ENCODE results near the gene RPUSD4.
"Not testable (repeated sequence)": the region's sequence is repeated elsewhere in the genome, so short reads cannot be mapped to it uniquely, and the experiment has no call there.

RPUSD4 gene

GRCh38 chr11:126211236-126212088 is at the start of gene RPUSD4, which contains the start of gene FAM118B:
TSS of gene RPUSD4 (minus strand) at chr11:126211650. CDS start at chr11:126211638, 12 bp downstream.
TSS of gene FAM118B (plus strand) at chr11:126211782. CDS start at chr11:126235002, 23,220 bp downstream.
- Mint-ChIP-seq H3K4me3 (peak within 1 kb of the TSS; percentile 96), H3K9me3 (no peaks in the 10 kb centered on the region), H3K36me3 (ENCODE audit: low read depth) (peaks cover 57% of the 10 kb centered on the region), H3K27me3 (no peaks in the 10 kb centered on the region), H3K27ac (peak within 1 kb of the TSS; percentile 99), H3K4me1 (ENCODE audit: low read depth) (peaks cover 52% of the 10 kb centered on the region)
- DNase-seq = peak; percentile 100

- Mint-ChIP-seq H3K36me3 (ENCODE audit: low read depth) (peaks cover 85% of the 10 kb centered on the region), H3K4me1 (ENCODE audit: low read depth) (peaks cover 5% of the 10 kb centered on the region), H3K27me3 (no peaks in the 10 kb centered on the region), H3K4me3 (no peak overlapping the region), H3K9me3 (no peaks in the 10 kb centered on the region), H3K27ac (peak overlapping the region; percentile 57)
- no peak for DNase-seq
Measured at GRCh38 chr11:126257764-126258163, 46.3 kb upstream of the RPUSD4 start.

- Mint-ChIP-seq H3K27ac (no peak overlapping the region), H3K36me3 (ENCODE audit: low read depth) (peaks cover 84% of the 10 kb centered on the region), H3K9me3 (no peaks in the 10 kb centered on the region)
Measured at GRCh38 chr11:126257144-126257543, 45.7 kb upstream of the RPUSD4 start.

GRCh38 chr11:126256216-126256615 is 44.8 kb upstream of the RPUSD4 start:
- peaks cover 5% of the 10 kb centered on the region for H3K4me1 Mint-ChIP-seq (ENCODE audit: low read depth)
- H3K9me3 Mint-ChIP-seq = no peaks in the 10 kb centered on the region
- no peak overlapping the region for H3K4me3 Mint-ChIP-seq
- H3K36me3 Mint-ChIP-seq (ENCODE audit: low read depth) = peaks cover 82% of the 10 kb centered on the region
- no peak for DNase-seq
- no peaks in the 10 kb centered on the region for H3K27me3 Mint-ChIP-seq
- H3K27ac Mint-ChIP-seq = peak overlapping the region; percentile 24

More at GRCh38 chr11:126257144-126257543, 45.7 kb upstream of the RPUSD4 start:
- Mint-ChIP-seq H3K27me3 (no peaks in the 10 kb centered on the region), H3K4me3 (no peak overlapping the region), H3K4me1 (ENCODE audit: low read depth) (peaks cover 5% of the 10 kb centered on the region)
- no peak for DNase-seq

- not testable (repeated sequence) for H3K4me3 Mint-ChIP-seq, H3K27ac Mint-ChIP-seq
Measured at GRCh38 chr11:126255507-126255906, 44.1 kb upstream of the RPUSD4 start.

GRCh38 chr11:126254819-126255218 is 43.4 kb upstream of the RPUSD4 start:
- Mint-ChIP-seq H3K9me3 (no peaks in the 10 kb centered on the region), H3K27ac (no peak overlapping the region), H3K4me1 (ENCODE audit: low read depth) (peaks cover 5% of the 10 kb centered on the region), H3K36me3 (ENCODE audit: low read depth) (peaks cover 82% of the 10 kb centered on the region), H3K27me3 (no peaks in the 10 kb centered on the region), H3K4me3 (no peak overlapping the region)
- no peak for DNase-seq

More at GRCh38 chr11:126255507-126255906, 44.1 kb upstream of the RPUSD4 start:
- not testable (repeated sequence) for DNase-seq; H3K4me1 Mint-ChIP-seq (ENCODE audit: low read depth); H3K9me3 Mint-ChIP-seq; H3K27me3 Mint-ChIP-seq
- peaks cover 82% of the 10 kb centered on the region for H3K36me3 Mint-ChIP-seq (ENCODE audit: low read depth)

GRCh38 chr11:126253265-126253664 is 41.8 kb upstream of the RPUSD4 start:
- no peak overlapping the region for H3K4me3 Mint-ChIP-seq

GRCh38 chr11:126246636-126247035 is 35.2 kb upstream of the RPUSD4 start:
- H3K36me3 Mint-ChIP-seq (ENCODE audit: low read depth) = peaks cover 72% of the 10 kb centered on the region
- H3K4me1 Mint-ChIP-seq (ENCODE audit: low read depth) = no peaks in the 10 kb centered on the region
- no peak overlapping the region for H3K4me3 Mint-ChIP-seq
- H3K27ac Mint-ChIP-seq = no peak overlapping the region
- H3K27me3 Mint-ChIP-seq = no peaks in the 10 kb centered on the region
- no peaks in the 10 kb centered on the region for H3K9me3 Mint-ChIP-seq
- no peak for DNase-seq

More at GRCh38 chr11:126253265-126253664, 41.8 kb upstream of the RPUSD4 start:
- no peak for DNase-seq
- no peaks in the 10 kb centered on the region for H3K9me3 Mint-ChIP-seq
- H3K27ac Mint-ChIP-seq = no peak overlapping the region
- no peaks in the 10 kb centered on the region for H3K27me3 Mint-ChIP-seq
- H3K36me3 Mint-ChIP-seq (ENCODE audit: low read depth) = peaks cover 78% of the 10 kb centered on the region
- H3K4me1 Mint-ChIP-seq (ENCODE audit: low read depth) = peaks cover 5% of the 10 kb centered on the region

- H3K4me1 Mint-ChIP-seq (ENCODE audit: low read depth) = no peaks in the 10 kb centered on the region
- H3K27me3 Mint-ChIP-seq = no peaks in the 10 kb centered on the region
- H3K9me3 Mint-ChIP-seq = no peaks in the 10 kb centered on the region
- no peak for DNase-seq
- peaks cover 55% of the 10 kb centered on the region for H3K36me3 Mint-ChIP-seq (ENCODE audit: low read depth)
- H3K27ac Mint-ChIP-seq = no peak overlapping the region
- H3K4me3 Mint-ChIP-seq = no peak overlapping the region
Measured at GRCh38 chr11:126233391-126233790, 21.9 kb upstream of the RPUSD4 start.

GRCh38 chr11:126232683-126233082 is 21.2 kb upstream of the RPUSD4 start:
- peaks cover 48% of the 10 kb centered on the region for H3K36me3 Mint-ChIP-seq (ENCODE audit: low read depth)
- H3K4me1 Mint-ChIP-seq (ENCODE audit: low read depth) = no peaks in the 10 kb centered on the region
- no peak overlapping the region for H3K4me3 Mint-ChIP-seq
- H3K27ac Mint-ChIP-seq = no peak overlapping the region
- no peak for DNase-seq
- no peaks in the 10 kb centered on the region for H3K27me3 Mint-ChIP-seq
- no peaks in the 10 kb centered on the region for H3K9me3 Mint-ChIP-seq

- Mint-ChIP-seq H3K27ac (no peak overlapping the region), H3K36me3 (ENCODE audit: low read depth) (peaks cover 48% of the 10 kb centered on the region), H3K4me3 (no peak overlapping the region), H3K27me3 (no peaks in the 10 kb centered on the region), H3K4me1 (ENCODE audit: low read depth) (no peaks in the 10 kb centered on the region), H3K9me3 (no peaks in the 10 kb centered on the region)
- DNase-seq = no peak
Measured at GRCh38 chr11:126231725-126232459, 20.4 kb upstream of the RPUSD4 start.

GRCh38 chr11:126229858-126230540 is 18.5 kb upstream of the RPUSD4 start:
- H3K27me3 Mint-ChIP-seq = no peaks in the 10 kb centered on the region
- H3K4me3 Mint-ChIP-seq = no peak overlapping the region
- no peaks in the 10 kb centered on the region for H3K4me1 Mint-ChIP-seq (ENCODE audit: low read depth)
- no peak for DNase-seq
- H3K27ac Mint-ChIP-seq = no peak overlapping the region
- H3K9me3 Mint-ChIP-seq = no peaks in the 10 kb centered on the region
- peaks cover 36% of the 10 kb centered on the region for H3K36me3 Mint-ChIP-seq (ENCODE audit: low read depth)

- Mint-ChIP-seq H3K27me3 (no peaks in the 10 kb centered on the region), H3K4me3 (no peak overlapping the region), H3K36me3 (ENCODE audit: low read depth) (peaks cover 18% of the 10 kb centered on the region), H3K27ac (no peak overlapping the region), H3K4me1 (ENCODE audit: low read depth) (peaks cover 2% of the 10 kb centered on the region), H3K9me3 (no peaks in the 10 kb centered on the region)
- no peak for DNase-seq
Measured at GRCh38 chr11:126226334-126227084, 15.1 kb upstream of the RPUSD4 start.

GRCh38 chr11:126225295-126225665 is 13.8 kb upstream of the RPUSD4 start:
- H3K4me1 Mint-ChIP-seq (ENCODE audit: low read depth) = peaks cover 3% of the 10 kb centered on the region
- H3K4me3 Mint-ChIP-seq = no peak overlapping the region
- H3K27me3 Mint-ChIP-seq = no peaks in the 10 kb centered on the region
- no peaks in the 10 kb centered on the region for H3K9me3 Mint-ChIP-seq
- H3K27ac Mint-ChIP-seq = no peak overlapping the region
- peaks cover 13% of the 10 kb centered on the region for H3K36me3 Mint-ChIP-seq (ENCODE audit: low read depth)
- DNase-seq = no peak
